ENCODE results near the gene TDRD5.

DNA sequence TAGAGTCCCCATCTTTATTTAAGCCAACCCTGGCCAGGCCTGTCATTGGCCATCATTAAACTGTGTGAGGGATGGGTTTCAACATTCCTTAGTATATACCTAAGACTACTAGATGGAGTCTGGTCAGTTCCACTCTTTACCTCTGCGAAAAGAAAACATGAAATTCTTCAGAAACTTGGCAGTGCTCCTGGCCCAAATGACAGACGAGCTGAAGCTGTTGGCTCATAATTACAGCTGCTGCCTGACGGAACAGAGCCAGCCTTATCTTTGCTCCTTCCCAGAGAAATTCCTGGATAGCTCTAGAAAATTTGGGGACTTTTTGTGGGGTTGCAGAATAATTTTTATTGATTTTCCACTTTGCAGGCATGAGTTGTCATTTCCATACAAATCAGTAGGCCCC lies 46.3 kb upstream of the TDRD5 start:
- TF ChIP-seq, protein P1, sequence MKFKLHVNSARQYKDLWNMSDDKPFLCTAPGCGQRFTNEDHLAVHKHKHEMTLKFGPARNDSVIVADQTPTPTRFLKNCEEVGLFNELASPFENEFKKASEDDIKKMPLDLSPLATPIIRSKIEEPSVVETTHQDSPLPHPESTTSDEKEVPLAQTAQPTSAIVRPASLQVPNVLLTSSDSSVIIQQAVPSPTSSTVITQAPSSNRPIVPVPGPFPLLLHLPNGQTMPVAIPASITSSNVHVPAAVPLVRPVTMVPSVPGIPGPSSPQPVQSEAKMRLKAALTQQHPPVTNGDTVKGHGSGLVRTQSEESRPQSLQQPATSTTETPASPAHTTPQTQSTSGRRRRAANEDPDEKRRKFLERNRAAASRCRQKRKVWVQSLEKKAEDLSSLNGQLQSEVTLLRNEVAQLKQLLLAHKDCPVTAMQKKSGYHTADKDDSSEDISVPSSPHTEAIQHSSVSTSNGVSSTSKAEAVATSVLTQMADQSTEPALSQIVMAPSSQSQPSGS (CRISPR knock-in tag; IDR thresholded peaks at IDR 0.05; ENCODE audit: borderline replicate concordance, low read depth) = no peak
- TF ChIP-seq RELA (CRISPR knock-in tag; IDR thresholded peaks at IDR 0.05; ENCODE audit: borderline replicate concordance) (no peak), ELF4 (CRISPR knock-in tag; IDR thresholded peaks at IDR 0.05; ENCODE audit: low read depth) (no peak), SMAD3 (CRISPR knock-in tag; IDR thresholded peaks at IDR 0.05; ENCODE audit: borderline replicate concordance) (no peak), FOXJ3 (CRISPR knock-in tag; IDR thresholded peaks at IDR 0.05; ENCODE audit: borderline replicate concordance) (no peak), ZNF138 (CRISPR knock-in tag; conservative IDR thresholded peaks at IDR 0.05) (no peak), ETV6 (CRISPR knock-in tag; IDR thresholded peaks at IDR 0.05) (no peak), CBFB (CRISPR knock-in tag; IDR thresholded peaks at IDR 0.05; ENCODE audit: low read depth) (no peak)
- TF ChIP-seq, protein P2, sequence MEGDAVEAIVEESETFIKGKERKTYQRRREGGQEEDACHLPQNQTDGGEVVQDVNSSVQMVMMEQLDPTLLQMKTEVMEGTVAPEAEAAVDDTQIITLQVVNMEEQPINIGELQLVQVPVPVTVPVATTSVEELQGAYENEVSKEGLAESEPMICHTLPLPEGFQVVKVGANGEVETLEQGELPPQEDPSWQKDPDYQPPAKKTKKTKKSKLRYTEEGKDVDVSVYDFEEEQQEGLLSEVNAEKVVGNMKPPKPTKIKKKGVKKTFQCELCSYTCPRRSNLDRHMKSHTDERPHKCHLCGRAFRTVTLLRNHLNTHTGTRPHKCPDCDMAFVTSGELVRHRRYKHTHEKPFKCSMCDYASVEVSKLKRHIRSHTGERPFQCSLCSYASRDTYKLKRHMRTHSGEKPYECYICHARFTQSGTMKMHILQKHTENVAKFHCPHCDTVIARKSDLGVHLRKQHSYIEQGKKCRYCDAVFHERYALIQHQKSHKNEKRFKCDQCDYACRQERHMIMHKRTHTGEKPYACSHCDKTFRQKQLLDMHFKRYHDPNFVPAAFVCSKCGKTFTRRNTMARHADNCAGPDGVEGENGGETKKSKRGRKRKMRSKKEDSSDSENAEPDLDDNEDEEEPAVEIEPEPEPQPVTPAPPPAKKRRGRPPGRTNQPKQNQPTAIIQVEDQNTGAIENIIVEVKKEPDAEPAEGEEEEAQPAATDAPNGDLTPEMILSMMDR (IDR thresholded peaks at IDR 0.05) = no peak

Measured in WTC11 (cell line).